NCI-H345 treated with DMSO at 0.1 percent for 48 hours (cell line): ENCODE results near the gene WDHD1.
"Not testable (repeated sequence)": the region's sequence is repeated elsewhere in the genome, so short reads cannot be mapped to it uniquely, and the experiment has no call there.

ENCODE experiments used
- DNase-seq: peaks from one replicate; lab custom pipeline; 2025; ENCODE audit not compliant: unreplicated experiment; lab: John Stamatoyannopoulos, UW

WDHD1 gene, protein sequence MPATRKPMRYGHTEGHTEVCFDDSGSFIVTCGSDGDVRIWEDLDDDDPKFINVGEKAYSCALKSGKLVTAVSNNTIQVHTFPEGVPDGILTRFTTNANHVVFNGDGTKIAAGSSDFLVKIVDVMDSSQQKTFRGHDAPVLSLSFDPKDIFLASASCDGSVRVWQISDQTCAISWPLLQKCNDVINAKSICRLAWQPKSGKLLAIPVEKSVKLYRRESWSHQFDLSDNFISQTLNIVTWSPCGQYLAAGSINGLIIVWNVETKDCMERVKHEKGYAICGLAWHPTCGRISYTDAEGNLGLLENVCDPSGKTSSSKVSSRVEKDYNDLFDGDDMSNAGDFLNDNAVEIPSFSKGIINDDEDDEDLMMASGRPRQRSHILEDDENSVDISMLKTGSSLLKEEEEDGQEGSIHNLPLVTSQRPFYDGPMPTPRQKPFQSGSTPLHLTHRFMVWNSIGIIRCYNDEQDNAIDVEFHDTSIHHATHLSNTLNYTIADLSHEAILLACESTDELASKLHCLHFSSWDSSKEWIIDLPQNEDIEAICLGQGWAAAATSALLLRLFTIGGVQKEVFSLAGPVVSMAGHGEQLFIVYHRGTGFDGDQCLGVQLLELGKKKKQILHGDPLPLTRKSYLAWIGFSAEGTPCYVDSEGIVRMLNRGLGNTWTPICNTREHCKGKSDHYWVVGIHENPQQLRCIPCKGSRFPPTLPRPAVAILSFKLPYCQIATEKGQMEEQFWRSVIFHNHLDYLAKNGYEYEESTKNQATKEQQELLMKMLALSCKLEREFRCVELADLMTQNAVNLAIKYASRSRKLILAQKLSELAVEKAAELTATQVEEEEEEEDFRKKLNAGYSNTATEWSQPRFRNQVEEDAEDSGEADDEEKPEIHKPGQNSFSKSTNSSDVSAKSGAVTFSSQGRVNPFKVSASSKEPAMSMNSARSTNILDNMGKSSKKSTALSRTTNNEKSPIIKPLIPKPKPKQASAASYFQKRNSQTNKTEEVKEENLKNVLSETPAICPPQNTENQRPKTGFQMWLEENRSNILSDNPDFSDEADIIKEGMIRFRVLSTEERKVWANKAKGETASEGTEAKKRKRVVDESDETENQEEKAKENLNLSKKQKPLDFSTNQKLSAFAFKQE

GRCh38 chr14:55026793-55027561 is at the start of gene WDHD1, which contains the start of gene SOCS4:
WDHD1 (minus strand) TSS chr14:55027099; CDS start chr14:55026787, 312 bp downstream.
SOCS4 (plus strand) TSS chr14:55027236; CDS start chr14:55043042, 15,806 bp downstream.
- peak; percentile 71 for DNase-seq

- DNase-seq, result no peak
Measured at GRCh38 chr14:55075628-55076175, 48.8 kb upstream of the WDHD1 start.

DNA sequence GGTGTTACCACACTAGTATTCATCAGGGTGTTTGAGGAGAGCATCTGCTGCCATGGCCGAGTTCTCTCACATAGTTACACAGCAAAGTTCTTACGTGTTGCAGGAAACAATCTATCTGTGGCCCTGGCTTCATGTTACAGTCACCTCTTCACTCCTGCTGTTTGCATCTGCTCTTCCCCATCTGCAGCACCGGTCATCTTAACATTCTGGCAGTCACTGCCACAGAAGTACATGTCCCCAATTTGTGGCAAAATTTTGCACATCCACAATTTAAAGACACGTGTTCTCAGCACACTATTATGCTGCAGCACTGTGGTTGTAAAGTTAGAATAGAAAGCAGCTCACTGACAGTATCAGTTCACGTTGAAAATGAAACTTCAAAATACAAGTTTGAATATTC is 47.8 kb upstream of the WDHD1 start:
- DNase-seq, result no peak

DNA sequence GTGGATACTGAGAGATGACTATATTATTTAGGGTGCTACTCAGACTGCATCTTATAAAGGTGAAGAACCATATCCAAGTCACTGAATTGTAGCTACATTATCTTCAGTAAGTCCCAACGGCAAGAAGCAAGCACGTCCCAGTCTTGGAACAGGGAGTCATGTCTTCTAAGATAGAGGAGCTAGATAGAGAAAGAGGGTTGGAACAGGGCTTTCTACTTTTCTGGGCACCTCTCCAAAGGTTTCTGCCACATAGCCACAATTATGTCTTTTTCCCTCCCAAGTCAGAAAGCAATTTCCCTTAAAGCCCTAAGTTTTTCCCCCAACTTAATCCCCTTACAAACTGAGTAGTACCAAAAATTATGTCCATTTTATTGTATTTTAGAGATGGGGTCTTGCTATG is 47.0 kb upstream of the WDHD1 start:
- no peak for DNase-seq

DNA sequence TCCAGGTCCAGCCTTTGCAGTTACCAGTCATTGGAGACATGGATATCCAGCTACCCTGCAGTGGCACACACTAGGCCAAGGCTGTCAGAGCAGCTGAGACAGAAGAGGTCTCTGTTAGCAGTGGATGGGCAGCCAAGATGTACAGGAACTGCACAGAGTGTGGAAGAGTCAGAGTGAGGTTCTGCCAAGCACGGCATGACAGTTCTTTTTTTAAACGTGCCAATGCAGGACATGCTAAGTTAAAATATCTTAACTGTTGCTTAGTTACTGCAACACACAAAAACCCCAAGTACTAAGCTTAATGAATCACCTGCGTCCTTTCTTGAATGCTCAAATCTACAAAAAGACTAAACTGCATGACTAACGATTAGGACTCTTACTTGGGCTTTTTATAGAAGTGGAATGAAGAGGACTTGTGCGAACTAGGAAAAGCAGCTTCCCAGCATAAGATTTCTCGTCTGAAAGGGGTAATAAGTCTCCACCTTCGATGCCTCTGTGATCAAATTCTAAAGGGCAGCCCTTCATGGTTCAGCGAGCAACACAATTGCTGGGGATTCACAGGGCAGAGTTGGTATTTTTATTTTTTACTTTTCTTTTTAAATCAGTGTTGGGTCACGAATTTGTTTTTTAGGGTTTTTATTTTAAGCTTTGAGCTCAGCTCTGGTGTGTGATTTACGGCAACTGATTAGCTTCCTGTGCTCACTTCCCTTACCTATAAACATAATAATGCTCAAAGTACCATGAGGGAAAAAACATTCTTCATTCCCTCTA is 45.2 kb upstream of the WDHD1 start:
- no peak for DNase-seq

DNA sequence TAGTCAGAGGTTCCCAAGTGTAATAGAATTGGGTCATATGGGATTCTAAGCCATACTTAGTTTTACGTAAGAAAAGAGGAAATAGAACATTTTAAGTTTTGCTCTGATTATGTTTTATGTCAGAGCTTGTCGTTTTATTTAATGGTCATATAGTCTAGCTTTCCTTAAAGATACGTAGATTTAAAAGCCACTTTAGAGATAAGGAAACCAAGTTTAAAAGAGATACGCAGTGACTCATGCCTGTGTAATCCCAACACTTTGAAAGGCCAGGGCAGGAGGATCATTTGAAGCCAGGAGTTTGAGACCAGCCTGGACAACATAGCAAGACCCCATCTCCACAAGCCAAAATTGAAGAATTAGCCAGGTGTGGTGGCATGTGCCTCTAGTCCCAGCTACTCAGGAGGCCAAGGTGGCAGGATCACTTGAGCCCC is 44.1 kb upstream of the WDHD1 start:
- no peak for DNase-seq

GRCh38 chr14:55066223-55066622 is 39.3 kb upstream of the WDHD1 start:
- DNase-seq, result no peak

DNA sequence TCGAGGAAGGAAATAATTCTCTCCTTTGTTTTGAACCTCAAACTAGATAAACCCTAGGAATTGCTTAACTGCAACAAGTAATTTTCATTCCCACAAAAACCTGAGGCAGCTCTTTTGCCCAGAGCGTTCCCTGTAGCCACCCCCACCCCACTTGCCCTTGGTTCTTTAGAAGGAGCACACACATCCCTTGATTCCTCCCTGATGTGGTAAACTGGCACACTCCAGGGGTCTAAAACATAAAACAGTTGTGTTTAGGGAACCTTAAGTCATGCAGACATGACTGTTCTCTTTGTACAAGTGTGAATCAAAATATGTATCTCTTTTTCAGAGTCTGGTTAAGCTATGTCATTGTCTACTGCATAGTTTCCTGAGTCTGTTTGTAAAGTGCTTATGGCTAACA is 38.5 kb upstream of the WDHD1 start:
- DNase-seq, result no peak

DNA sequence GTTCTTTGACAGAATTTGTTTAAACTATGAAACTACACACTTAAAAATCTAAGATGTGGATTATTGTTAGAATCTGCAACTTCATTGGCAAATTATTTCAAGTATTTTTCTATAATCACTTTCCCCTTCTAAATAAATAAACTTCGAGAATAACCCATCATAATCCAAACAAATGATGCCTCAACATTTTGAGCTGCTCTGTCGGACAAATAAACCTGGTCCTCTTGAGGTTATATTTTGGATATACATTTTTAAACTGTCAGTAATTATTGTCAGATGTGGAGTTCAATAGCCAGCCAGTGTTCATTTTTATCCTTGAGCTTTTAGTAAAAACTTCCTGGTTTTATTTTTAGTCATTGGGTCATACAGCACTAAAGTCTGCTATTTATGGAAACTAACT is 38.0 kb upstream of the WDHD1 start:
- DNase-seq, result not testable (repeated sequence)

GRCh38 chr14:55062517-55063351 is 35.8 kb upstream of the WDHD1 start:
- no peak for DNase-seq

GRCh38 chr14:55059333-55059732 is 32.4 kb upstream of the WDHD1 start:
- DNase-seq, result no peak

DNA sequence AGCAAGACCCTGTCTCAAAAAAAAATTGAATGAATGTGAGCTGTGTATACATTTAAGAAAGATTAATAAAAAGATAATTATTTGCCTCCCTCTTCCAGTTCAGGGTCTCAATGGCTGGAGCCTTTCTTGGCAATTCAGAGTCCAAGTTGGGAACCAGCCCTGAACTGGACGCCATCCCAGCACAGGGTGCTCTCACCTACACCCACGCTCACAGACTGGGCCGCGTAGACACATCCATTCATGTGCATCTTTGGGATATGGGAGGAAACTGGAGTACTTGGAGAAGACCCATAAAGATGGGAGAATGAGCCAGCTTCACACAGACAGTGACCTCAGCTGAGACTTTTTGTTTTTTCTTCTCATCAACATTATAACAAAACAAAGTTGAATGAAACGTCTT is 31.0 kb upstream of the WDHD1 start:
- DNase-seq, result no peak

- DNase-seq, result no peak
Measured at GRCh38 chr14:55054098-55054497, 27.2 kb upstream of the WDHD1 start.

DNA sequence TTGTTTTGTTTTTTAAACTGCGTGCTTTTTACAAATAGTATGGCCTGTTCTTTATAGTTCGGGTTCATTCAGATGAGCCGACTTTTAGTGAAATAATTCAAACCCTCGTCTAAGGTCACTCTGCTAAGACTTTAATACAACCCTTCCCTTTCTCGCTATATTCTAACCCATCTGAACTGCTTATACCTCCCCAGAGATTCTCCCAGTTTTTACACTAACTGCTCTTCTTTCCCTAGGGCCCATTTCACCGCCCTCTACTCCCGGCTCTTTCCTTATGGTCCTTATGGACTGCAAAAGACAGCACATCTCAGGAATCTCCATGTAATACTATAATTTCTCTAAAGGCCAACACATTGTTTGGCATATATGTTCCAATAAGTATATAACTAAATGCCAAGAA is 26.6 kb upstream of the WDHD1 start:
- DNase-seq, result no peak

GRCh38 chr14:55053018-55053417 is 26.1 kb upstream of the WDHD1 start:
- no peak for DNase-seq

GRCh38 chr14:55052269-55052930 is 25.5 kb upstream of the WDHD1 start:
- no peak for DNase-seq

DNA sequence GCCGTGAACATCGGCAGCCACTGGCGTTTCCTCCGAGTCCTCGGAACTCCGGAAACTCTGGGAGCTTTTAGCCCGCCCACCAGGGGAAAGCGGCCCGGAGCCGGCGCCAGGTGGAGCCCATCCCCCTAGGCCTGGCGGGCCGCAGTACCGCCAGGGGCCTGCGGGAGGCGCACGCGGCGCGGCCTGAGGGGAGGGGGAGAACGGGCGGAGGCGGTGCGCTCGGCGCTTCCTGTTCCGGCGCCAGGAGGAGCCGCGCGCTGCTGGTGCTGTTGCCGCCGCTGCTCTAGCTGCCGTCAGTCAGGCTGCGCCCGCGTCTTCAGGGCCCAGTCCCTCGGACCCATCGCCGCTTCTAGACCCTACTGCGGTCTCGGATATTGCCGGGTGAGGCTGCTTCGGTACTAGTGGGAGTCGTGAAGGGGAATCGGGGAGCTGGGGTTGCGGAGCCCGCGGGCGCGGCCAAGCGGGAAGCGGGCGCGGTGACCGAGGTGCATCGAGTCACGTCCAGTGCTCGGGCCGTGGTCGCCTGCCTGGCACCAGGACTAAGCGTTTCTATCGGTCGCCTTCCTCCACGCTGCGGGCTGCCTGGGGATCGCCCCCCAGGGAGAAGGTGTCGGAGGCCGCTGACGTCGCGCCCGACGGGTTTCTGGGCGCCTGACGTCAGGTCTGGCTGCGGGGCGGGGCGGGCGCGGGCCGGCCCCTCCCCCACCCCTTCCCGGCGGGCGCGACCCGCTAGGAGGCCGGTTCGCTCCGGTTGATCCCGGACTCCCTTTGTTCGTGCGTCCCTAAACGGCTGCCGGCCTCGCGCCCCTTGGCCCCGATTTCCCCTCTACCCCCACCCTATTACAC is 24.7 kb upstream of the WDHD1 start, which contains the start of gene MAPK1IP1L:
Gene MAPK1IP1L (plus strand): TSS at position 225 of the 846 bp plus-strand sequence. CDS start 10,037 bp downstream, outside the sequence.
- peak; percentile 83 for DNase-seq
